A549 (cell line): ENCODE results near the gene CIART. TPM values are rescaled to one million over a fixed set of nuclear protein-coding genes. Genes with fewer than 3 reads are reported as not detected.
"Not testable (repeated sequence)": the region's sequence is repeated elsewhere in the genome, so short reads cannot be mapped to it uniquely, and the experiment has no call there.

Experiments used
- ATAC-seq, 2 experiments: fragments of 200-7000 bp in 1 of 2; fragments of >200 bp in 1 of 2; cut with Nextera tagmentation in 1 of 2; cut with Tn5 transposase in 1 of 2; 3 replicates each; pipeline versions ENCODE4 v1.8.0 to v1.9.1; 2018 to 2020; ENCODE audit warnings: mild to moderate bottlenecking in 1 of 2, moderate library complexity in 1 of 2
- CTCF ChIA-PET: fragments of 300-600 bp; sonication (Branson Sonifier 250); formaldehyde crosslinking; extraction: SDS; loops from one replicate; lab custom pipeline; 2021; ENCODE audit warnings: antibody characterized with exemption, inconsistent platforms; lab: Yijun Ruan, JAX
- POLR2A ChIA-PET: fragments of 350-600 bp; formaldehyde crosslinking; extraction: SDS; loops from one replicate; lab custom pipeline; 2021; ENCODE audit warnings: antibody characterized with exemption, inconsistent platforms; lab: Yijun Ruan, JAX
- DNase-seq, 2 experiments: peaks; one replicate each; pipeline versions ENCODE4 v3.0.0 to v3.0.0-alpha.2; 2011 to 2016; ENCODE audit warnings: low read depth in 1 of 2, low spot score in 1 of 2
- FAIRE-seq: peaks from 2 replicates; lab custom pipeline; 2011; peaks lifted over from hg19 to GRCh38; lab: Jason Lieb, UNC
- H3K27ac ChIP-seq, 2 experiments: fragments of >200 bp; sonication (Bioruptor Twin); formaldehyde crosslinking; 3 replicates each; pipeline ENCODE4 v1.5.1; 2016 to 2017
- H3K4me1 ChIP-seq: fragments of >200 bp; sonication (Bioruptor Twin); formaldehyde crosslinking; 3 replicates; pipeline ENCODE4 v1.6.1; 2016
- H3K4me2 ChIP-seq: fragments of >200 bp; sonication (Bioruptor Twin); formaldehyde crosslinking; 3 replicates; pipeline ENCODE4 v1.6.1; 2016
- H3K4me3 ChIP-seq: fragments of >200 bp; sonication (Bioruptor Twin); formaldehyde crosslinking; 3 replicates; pipeline ENCODE4 v1.5.1; 2016
- H3K9me3 ChIP-seq: fragments of >200 bp; sonication (Bioruptor Twin); formaldehyde crosslinking; 3 replicates; pipeline ENCODE4 v1.6.1; 2016
- CBX2 ChIP-seq: fragments of 200-600 bp; sonication (generic); IDR thresholded peaks from 2 replicates; pipeline ENCODE4 v1.6.1; 2016; ENCODE audit warnings: low read depth, mild to moderate bottlenecking, borderline replicate concordance
- CBX8 ChIP-seq: fragments of 200-600 bp; sonication (generic); IDR thresholded peaks from 2 replicates; pipeline ENCODE4 v1.6.1; 2016
- EHF ChIP-seq: fragments of 250-450 bp; sonication (Bioruptor Pico); IDR thresholded peaks from 2 replicates; pipeline ENCODE4 v1.5.0; 2020; ENCODE audit warnings: mild to moderate bottlenecking
- EP300 ChIP-seq, 2 experiments: fragments of >200 bp; sonication (Bioruptor Twin); formaldehyde crosslinking; IDR thresholded peaks; 2 replicates in 1 of 2; 3 replicates in 1 of 2; pipeline ENCODE4 v1.6.1; 2016 to 2017
- GATA3 ChIP-seq: IDR thresholded peaks from 2 replicates; pipeline ENCODE4 v1.6.1; 2012; ENCODE audit warnings: borderline replicate concordance
- JUN ChIP-seq, 2 experiments: fragments of >200 bp; sonication (Bioruptor Twin); formaldehyde crosslinking; IDR thresholded peaks; 2 replicates in 1 of 2; 3 replicates in 1 of 2; pipeline ENCODE4 v1.6.1; 2016 to 2017
- KDM5A ChIP-seq: fragments of 200-600 bp; sonication (generic); IDR thresholded peaks from 2 replicates; pipeline ENCODE4 v1.6.1; 2016; ENCODE audit warnings: antibody characterized with exemption, mild to moderate bottlenecking
- MAFK ChIP-seq: fragments of 450-650 bp; IDR thresholded peaks from 2 replicates; pipeline ENCODE4 v1.6.1; 2014; ENCODE audit not compliant: partially characterized antibody
- PHF8 ChIP-seq: fragments of 200-600 bp; sonication (generic); IDR thresholded peaks from 2 replicates; pipeline ENCODE4 v1.6.1; 2016; ENCODE audit warnings: low read depth, mild to moderate bottlenecking, antibody characterized with exemption, moderate library complexity, borderline replicate concordance
- RAD21 ChIP-seq, 2 experiments: fragments of >200 bp in 1 of 2; sonication (Bioruptor Twin) in 1 of 2; formaldehyde crosslinking in 1 of 2; IDR thresholded peaks in 1 of 2; conservative IDR thresholded peaks in 1 of 2; 2 replicates in 1 of 2; 3 replicates in 1 of 2; pipeline ENCODE4 v1.6.1; 2012 to 2018; ENCODE audit warnings: inconsistent platforms in 1 of 2
- RCOR1 ChIP-seq: fragments of 150-350 bp; IDR thresholded peaks from 2 replicates; pipeline ENCODE4 v1.6.1; 2014; ENCODE audit warnings: antibody characterized with exemption, low read length, low read depth
- RNF2 ChIP-seq: fragments of 200-600 bp; sonication (generic); IDR thresholded peaks from 2 replicates; pipeline ENCODE4 v1.6.1; 2016; ENCODE audit warnings: low read depth, mild to moderate bottlenecking, antibody characterized with exemption, moderate library complexity, borderline replicate concordance
- SMC3 ChIP-seq: fragments of >200 bp; sonication (Bioruptor Twin); formaldehyde crosslinking; IDR thresholded peaks from 3 replicates; pipeline ENCODE4 v1.6.1; 2018; ENCODE audit warnings: inconsistent platforms
- TP53 ChIP-seq: fragments of 250-450 bp; sonication (Bioruptor Pico); IDR thresholded peaks from 2 replicates; pipeline ENCODE4 v1.5.0; 2021; ENCODE audit warnings: mild to moderate bottlenecking, moderate library complexity
- ZC3H11A ChIP-seq: fragments of 450-650 bp; IDR thresholded peaks from 2 replicates; pipeline ENCODE4 v1.6.1; 2014; ENCODE audit warnings: antibody characterized with exemption, mild to moderate bottlenecking
- WGBS: methylation state at CpG from one replicate; pipeline ENCODE4 v1.1.6; 2017; ENCODE audit errors: missing lambda C conversion rate; 5-methylcytosine and 5-hydroxymethylcytosine counted together
- polyA plus RNA-seq, 4 experiments: library from polyadenylated mRNA; depleted of rRNA in 3 of 4; stranded (reverse); fragments of >200 nt; fragmentation: RNase III in 1 of 4; extraction: RNeasy Plus Mini Kit Qiagen cat#74134 plus additional on column Dnase treatment in 1 of 4; gene quantifications; 2 replicates in 3 of 4; 3 replicates in 1 of 4; pipeline ENCODE4 v1.2.3, GENCODE V29; 2011 to 2017
- TF ChIP-seq, protein P1 (sequence below): fragments of 200-600 bp; sonication (generic); IDR thresholded peaks from 2 replicates; pipeline ENCODE4 v1.6.1; 2016; ENCODE audit warnings: antibody characterized with exemption, mild to moderate bottlenecking, moderate library complexity
- TF ChIP-seq, protein P2 (sequence below): fragments of >200 bp; sonication (Bioruptor Twin); formaldehyde crosslinking; IDR thresholded peaks from 3 replicates; pipeline ENCODE4 v1.5.1; 2016

Gene CIART
- polyA plus RNA-seq, 2 of the 4 experiments (the other 2 are of a cell fraction) = 0.48 to 1.3 TPM

- H3K27ac ChIP-seq, ATAC-seq, DNase-seq, H3K4me3 ChIP-seq, H3K4me2 ChIP-seq, FAIRE-seq, POLR2A ChIA-PET, H3K9me3 ChIP-seq, H3K4me1 ChIP-seq, CTCF ChIA-PET: not testable (repeated sequence)
- TF ChIP-seq JUN (IDR thresholded peaks at IDR 0.05) = 0 out of 5 replicates have a peak, but pooled peaks of 1 of the 2 experiments have one; percentile 19
- WGBS = 93% methylated on average over 9 of the region's 9 CpGs
These were observed 26.2 kb downstream of the CIART start for GRCh38 chr1:150308585-150308984.

DNA sequence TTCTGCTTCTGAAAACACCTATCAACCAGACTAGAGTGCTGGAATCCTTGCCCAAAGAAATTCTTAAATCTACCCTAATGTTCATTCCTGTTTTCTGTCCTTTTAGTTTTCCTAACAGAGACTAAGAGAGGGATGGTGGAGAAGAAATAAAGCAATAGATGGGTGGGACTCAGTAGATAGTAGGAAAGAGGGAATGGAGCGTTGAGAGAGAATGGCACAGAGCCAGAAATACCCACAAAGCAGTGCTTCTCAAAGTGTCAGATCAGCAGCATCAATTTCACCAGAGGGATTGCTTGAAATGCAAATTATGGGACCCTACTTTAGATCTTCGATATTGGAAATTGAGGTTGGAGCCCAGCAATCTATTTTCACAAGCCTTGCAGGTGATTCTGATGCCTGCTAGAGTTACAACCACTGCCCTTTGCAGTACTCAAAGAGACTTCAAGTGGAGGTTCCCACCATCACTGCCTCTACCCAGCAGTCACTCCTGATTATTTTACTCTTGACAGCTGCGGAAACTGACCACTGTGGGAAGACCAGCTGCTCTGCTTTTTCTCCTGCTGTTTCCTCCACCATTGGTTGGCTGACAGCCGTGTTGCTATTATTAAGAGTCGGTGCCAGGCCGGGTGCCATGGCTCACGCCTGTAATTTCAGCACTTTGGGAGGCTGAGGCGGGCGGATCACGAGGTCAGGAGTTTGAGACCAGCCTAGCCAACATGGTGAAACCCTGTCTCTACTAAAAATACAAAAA is 27.6 kb downstream of the CIART start:
- ChIA-PET POLR2A (no interaction called here), CTCF (no interaction called here)
- H3K9me3 ChIP-seq = no peaks in the 10 kb centered on the region
- no peak for DNase-seq
- H3K4me3 ChIP-seq = no peak overlapping the region
- no peak overlapping the region for H3K27ac ChIP-seq
- H3K4me1 ChIP-seq = no peaks in the 10 kb centered on the region
- 89% methylated on average over 10 of the region's 10 CpGs for WGBS
- H3K4me2 ChIP-seq = no peak overlapping the region
- TF ChIP-seq EP300 (IDR thresholded peaks at IDR 0.05) (no peak), GATA3 (no peak), PHF8 (no peak), KDM5A (no peak), TP53 (CRISPR knock-in tag) (no peak), SMC3 (no peak)
- TF ChIP-seq, protein P1, sequence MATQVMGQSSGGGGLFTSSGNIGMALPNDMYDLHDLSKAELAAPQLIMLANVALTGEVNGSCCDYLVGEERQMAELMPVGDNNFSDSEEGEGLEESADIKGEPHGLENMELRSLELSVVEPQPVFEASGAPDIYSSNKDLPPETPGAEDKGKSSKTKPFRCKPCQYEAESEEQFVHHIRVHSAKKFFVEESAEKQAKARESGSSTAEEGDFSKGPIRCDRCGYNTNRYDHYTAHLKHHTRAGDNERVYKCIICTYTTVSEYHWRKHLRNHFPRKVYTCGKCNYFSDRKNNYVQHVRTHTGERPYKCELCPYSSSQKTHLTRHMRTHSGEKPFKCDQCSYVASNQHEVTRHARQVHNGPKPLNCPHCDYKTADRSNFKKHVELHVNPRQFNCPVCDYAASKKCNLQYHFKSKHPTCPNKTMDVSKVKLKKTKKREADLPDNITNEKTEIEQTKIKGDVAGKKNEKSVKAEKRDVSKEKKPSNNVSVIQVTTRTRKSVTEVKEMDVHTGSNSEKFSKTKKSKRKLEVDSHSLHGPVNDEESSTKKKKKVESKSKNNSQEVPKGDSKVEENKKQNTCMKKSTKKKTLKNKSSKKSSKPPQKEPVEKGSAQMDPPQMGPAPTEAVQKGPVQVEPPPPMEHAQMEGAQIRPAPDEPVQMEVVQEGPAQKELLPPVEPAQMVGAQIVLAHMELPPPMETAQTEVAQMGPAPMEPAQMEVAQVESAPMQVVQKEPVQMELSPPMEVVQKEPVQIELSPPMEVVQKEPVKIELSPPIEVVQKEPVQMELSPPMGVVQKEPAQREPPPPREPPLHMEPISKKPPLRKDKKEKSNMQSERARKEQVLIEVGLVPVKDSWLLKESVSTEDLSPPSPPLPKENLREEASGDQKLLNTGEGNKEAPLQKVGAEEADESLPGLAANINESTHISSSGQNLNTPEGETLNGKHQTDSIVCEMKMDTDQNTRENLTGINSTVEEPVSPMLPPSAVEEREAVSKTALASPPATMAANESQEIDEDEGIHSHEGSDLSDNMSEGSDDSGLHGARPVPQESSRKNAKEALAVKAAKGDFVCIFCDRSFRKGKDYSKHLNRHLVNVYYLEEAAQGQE = no peak
- no peak for FAIRE-seq
- ATAC-seq = no peak

DNA sequence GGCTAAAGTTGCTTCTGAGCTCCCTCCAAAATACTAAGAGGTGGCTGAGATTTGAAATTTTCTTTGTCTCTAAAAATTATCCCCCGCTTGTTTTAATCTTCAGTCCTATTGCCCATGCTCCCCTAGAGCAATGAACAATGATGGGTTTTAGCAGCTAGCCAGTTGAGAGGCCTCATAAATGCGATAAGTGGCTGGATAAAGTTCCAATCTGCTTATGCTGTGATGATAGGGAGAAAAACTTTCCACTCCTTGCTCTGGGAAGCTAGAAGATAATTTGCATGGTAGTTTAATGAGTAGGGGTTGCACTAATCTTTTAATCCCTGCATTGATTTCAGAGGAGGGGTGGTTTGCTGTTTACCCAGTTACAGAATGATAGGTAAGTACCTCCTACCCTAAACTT is 29.4 kb downstream of the CIART start:
- FAIRE-seq (no peak), DNase-seq (no peak), ATAC-seq (0 out of 6 replicates have a peak, but pooled peaks of 1 of the 2 experiments have one; percentile 25)
- H3K27ac ChIP-seq = no peak overlapping the region
- H3K4me2 ChIP-seq = no peak overlapping the region
- no peaks in the 10 kb centered on the region for H3K4me1 ChIP-seq
- H3K9me3 ChIP-seq = no peaks in the 10 kb centered on the region
- ChIA-PET POLR2A (no interaction called here), CTCF (no interaction called here)
- TF ChIP-seq CBX2 = no peak
- TF ChIP-seq, protein P2, sequence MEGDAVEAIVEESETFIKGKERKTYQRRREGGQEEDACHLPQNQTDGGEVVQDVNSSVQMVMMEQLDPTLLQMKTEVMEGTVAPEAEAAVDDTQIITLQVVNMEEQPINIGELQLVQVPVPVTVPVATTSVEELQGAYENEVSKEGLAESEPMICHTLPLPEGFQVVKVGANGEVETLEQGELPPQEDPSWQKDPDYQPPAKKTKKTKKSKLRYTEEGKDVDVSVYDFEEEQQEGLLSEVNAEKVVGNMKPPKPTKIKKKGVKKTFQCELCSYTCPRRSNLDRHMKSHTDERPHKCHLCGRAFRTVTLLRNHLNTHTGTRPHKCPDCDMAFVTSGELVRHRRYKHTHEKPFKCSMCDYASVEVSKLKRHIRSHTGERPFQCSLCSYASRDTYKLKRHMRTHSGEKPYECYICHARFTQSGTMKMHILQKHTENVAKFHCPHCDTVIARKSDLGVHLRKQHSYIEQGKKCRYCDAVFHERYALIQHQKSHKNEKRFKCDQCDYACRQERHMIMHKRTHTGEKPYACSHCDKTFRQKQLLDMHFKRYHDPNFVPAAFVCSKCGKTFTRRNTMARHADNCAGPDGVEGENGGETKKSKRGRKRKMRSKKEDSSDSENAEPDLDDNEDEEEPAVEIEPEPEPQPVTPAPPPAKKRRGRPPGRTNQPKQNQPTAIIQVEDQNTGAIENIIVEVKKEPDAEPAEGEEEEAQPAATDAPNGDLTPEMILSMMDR = no peak
- no peak for TF ChIP-seq MAFK
- no peak for TF ChIP-seq EHF (CRISPR knock-in tag)
- no peak for TF ChIP-seq RNF2
- TF ChIP-seq RAD21 (conservative IDR thresholded peaks at IDR 0.05 in 1 of 2, IDR thresholded peaks at IDR 0.05 in 1 of 2) = no peak
- TF ChIP-seq CBX8 = no peak
- no peak for TF ChIP-seq EP300 (IDR thresholded peaks at IDR 0.05)
- no peak for TF ChIP-seq ZC3H11A
- TF ChIP-seq RCOR1 = no peak
- WGBS = 96% methylated on average over 2 of the region's 2 CpGs
- H3K4me3 ChIP-seq = no peak overlapping the region

DNA sequence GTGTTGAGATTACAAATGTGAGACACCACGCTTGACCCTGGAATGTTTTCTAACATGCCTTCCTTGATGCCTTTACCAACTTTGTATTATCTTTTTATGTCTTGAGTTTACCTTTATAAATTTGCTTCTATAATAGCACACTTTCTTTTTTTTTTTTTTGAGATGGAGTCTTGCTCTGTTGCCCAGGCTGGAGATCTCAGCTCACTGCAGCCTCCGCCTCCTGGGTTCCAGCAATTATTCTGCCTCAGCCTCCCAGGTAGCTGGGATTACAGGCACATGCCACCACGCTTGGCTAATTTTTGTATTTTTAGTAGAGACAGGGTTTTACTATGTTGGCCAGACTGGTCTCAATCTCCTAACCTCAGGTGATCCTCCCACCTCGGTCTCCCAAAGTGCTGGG is 32.3 kb downstream of the CIART start:
- H3K4me3 ChIP-seq, H3K4me2 ChIP-seq, H3K4me1 ChIP-seq, FAIRE-seq, ATAC-seq, H3K9me3 ChIP-seq, H3K27ac ChIP-seq, DNase-seq, POLR2A ChIA-PET: not testable (repeated sequence)
- 91% methylated on average over 4 of the region's 4 CpGs for WGBS
- CTCF ChIA-PET = interaction anchor here (1.4 kb wide), 1 partner anchor 10 kb away, joined by 4 read pairs; no protein-coding TSS in a partner anchor
